Mammary epithelial cell (primary cell): ENCODE data around the gene KRTAP3-3.
"Not testable (repeated sequence)": the region's sequence is repeated elsewhere in the genome, so short reads cannot be mapped to it uniquely, and the experiment has no call there.

ENCODE experiments used
- CTCF ChIP-seq, 2 donors: IDR thresholded peaks in 1 of 2; conservative IDR thresholded peaks in 1 of 2; 2 replicates each; pipeline ENCODE4 v1.5.1; 2011 to 2012; ENCODE audit warnings: inconsistent platforms in 2 of 2, low read length in 2 of 2, mild to moderate bottlenecking in 2 of 2, control low read depth in 1 of 2, low read depth in 1 of 2; ENCODE audit not compliant: insufficient read depth in 1 of 2; ENCODE audit errors: extremely low read depth in 1 of 2
- EZH2 ChIP-seq: IDR thresholded peaks from 2 replicates; pipeline ENCODE4 v1.6.1; 2012; ENCODE audit warnings: low read length, inconsistent platforms, borderline replicate concordance

- not testable (repeated sequence) for TF ChIP-seq CTCF (conservative IDR thresholded peaks at IDR 0.05 in 1 of 2, IDR thresholded peaks at IDR 0.05 in 1 of 2; ENCODE audit: extremely low read depth in 1 of 2, insufficient read depth in 1 of 2, low read depth in 1 of 2, low read length in 2 of 2); EZH2
Measured at GRCh38 chr17:40999563-40999962, 5.6 kb upstream of the KRTAP3-3 start, which contains the start of gene KRTAP3-2.
